ENCODE data around the gene GJA10.

- TF ChIP-seq CTCF (optimal IDR thresholded peaks at IDR 0.05 in 1 of 3, IDR thresholded peaks at IDR 0.05 in 1 of 3, conservative IDR thresholded peaks at IDR 0.05 in 1 of 3; ENCODE audit: extremely low read depth in 1 of 3, insufficient read depth in 2 of 3, low read length in 3 of 3), result no peak
- no peak for TF ChIP-seq EZH2 (IDR thresholded peaks at IDR 0.05; ENCODE audit: low read length)
These were observed 5.4 kb upstream of the GJA10 start for GRCh38 chr6:89888871-89889270.
